PC-9 (cell line): ENCODE measurements around the gene MUC13.

Experiments used
- EZH2 ChIP-seq: fragments of 200-600 bp; sonication (generic); IDR thresholded peaks from 2 replicates; pipeline ENCODE4 v1.8.0; 2017; ENCODE audit warnings: antibody characterized with exemption, low read depth
- TF ChIP-seq, protein P1 (sequence below): fragments of 200-600 bp; sonication (generic); conservative IDR thresholded peaks from 2 replicates; pipeline ENCODE4 v1.6.1; 2017; ENCODE audit warnings: mixed run types, antibody characterized with exemption, mild to moderate bottlenecking, moderate library complexity

DNA sequence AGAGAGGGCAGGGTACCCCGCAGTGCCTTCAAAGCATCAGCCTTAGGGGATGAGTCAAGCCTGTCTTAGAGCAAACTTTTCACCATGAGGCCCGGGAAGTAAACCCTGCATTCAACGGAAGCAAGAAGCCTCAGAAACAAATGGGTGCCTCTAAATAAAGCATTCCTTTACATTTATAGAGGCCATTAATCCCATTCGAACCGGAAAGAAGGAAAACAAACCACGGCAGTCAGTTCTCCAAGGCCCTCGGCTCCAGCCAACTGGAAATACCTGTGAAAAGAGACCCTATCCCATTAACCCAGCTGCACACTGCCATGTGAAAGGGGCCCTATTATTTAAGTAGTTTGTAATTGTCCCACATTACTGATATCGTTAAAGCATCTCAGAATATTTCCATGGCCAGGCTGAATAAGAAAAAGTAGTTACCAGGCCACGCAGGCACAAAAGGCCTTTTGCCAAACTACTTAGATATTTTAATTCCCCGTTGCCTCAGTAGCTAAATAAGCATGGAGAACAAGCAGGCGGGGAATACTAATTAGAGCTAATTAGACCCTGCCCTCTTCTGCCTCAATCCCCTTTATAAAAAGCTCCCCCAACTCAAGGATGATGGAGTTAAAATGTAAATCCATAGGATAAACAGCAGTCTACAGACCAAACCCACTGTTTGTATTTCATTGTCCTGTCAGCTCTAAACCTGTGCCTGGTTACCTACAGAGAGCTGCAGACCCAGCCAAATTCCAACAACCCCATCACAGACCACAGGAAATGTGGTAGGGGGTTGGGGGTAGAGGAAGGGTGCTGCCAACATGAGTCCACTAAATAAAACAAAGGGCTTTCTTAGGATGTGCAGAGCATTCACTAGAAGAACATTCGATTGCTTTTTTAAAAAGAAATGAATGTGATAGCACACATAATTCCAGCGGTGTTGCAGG, 51.5 kb downstream of the MUC13 start:
- TF ChIP-seq EZH2 = no peak
- TF ChIP-seq, protein P1, sequence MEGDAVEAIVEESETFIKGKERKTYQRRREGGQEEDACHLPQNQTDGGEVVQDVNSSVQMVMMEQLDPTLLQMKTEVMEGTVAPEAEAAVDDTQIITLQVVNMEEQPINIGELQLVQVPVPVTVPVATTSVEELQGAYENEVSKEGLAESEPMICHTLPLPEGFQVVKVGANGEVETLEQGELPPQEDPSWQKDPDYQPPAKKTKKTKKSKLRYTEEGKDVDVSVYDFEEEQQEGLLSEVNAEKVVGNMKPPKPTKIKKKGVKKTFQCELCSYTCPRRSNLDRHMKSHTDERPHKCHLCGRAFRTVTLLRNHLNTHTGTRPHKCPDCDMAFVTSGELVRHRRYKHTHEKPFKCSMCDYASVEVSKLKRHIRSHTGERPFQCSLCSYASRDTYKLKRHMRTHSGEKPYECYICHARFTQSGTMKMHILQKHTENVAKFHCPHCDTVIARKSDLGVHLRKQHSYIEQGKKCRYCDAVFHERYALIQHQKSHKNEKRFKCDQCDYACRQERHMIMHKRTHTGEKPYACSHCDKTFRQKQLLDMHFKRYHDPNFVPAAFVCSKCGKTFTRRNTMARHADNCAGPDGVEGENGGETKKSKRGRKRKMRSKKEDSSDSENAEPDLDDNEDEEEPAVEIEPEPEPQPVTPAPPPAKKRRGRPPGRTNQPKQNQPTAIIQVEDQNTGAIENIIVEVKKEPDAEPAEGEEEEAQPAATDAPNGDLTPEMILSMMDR = no peak
